ENCODE measurements around the gene TMEM108.
A peak's percentile ranks its signal among the peaks of the same experiment; 100 is the strongest.

TMEM108 gene

DNA sequence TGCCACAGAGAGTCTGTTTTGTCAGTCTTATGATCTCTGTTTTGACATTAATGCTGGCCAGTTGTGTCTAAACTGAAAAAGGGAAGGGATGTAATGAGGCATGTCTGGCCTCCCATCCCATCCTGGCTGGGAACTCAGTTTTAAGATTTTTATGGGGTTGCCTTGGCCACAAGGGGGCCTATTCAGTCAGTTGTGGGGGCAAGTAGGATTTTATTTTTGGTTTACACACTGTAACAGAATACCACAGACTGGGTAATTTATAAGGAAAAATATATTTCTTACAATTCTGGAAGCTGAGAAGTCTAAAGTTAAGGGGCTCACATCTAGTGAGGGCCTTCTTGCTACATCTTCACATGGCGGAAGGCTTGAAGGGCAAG is 129.8 kb downstream of the TMEM108 start:
- no peak for DNase-seq

- DNase-seq: no peak
Measured at GRCh38 chr3:133169331-133170068, 131.3 kb downstream of the TMEM108 start.

DNA sequence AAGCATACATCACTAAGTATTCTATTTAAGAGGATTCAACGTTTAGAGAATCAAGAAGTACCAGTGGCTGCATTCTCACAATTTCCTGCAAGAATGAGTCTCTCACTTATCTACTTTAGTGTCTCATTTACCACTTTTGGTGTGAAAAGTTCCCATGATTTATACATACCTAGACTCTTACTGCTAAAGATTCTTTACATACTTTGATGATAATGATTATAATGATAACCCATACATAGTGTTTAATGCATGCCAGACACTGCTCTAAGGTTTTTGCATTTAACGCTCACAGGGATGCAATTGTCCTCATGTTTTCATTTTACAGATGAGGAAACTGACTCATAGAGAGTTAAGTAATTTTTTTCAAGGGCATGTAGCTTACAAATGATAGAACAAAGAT is 133.6 kb downstream of the TMEM108 start:
- DNase-seq: no peak

DNA sequence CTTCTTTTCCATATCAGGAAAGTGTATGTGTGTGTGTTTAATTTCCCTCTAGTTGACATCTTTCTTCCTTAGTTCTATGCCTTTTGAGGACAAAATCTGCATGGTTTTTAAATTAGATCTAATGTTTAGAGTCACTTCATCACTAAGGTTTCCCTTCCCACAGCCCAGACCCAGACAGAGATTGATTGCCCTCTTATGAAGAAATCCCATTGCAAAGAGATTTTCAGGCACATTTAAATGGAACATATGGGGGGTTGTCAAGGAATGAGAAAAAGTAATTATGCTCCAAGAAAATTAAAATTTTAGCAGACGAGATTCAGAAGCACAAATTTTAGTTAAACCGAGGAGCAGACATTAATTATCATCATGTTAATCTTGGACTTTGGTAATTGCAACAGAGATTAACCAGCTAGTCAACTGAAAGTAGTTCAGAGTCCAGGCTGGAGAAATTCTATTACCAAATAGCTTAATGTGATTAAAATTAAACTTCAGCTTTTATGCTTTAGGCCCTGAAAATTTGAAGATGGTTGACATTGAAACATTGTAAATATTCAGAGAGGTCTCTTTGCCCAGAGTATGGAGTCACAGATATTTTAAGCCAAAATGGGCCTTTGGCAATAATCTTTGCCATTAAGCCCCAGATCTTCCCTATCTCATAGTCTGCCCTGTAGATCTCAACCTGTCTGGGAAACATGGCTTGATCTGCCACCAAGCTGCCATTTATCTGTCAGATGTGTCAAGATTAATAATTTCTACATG is 143.4 kb downstream of the TMEM108 start:
- DNase-seq: no peak

DNA sequence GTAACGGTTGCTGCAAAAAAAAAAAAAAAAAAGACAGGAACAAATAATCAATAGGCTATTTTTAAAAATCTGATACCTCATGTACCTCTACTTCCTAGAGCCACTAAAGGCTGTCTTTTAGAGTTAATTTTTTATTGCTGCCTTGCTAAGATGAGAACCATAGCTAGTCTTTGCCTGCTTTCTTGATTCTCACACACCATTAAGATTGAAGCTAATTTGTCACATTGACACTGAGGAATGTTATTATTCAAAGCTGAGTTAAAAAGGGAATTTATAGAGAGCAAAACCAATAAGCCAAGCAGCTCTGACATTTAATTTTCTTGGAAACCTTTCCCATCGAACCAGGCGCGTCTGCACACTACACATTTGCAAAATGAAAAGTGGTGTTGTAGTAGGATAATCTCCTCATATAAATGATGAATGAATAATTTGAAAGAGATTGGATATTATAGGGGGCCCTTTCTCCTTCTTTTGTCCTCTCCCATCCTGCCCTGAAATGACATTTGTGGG is 149.7 kb downstream of the TMEM108 start:
- DNase-seq: no peak

GRCh38 chr3:133188996-133189395 is 150.8 kb downstream of the TMEM108 start:
- no peak for DNase-seq

DNA sequence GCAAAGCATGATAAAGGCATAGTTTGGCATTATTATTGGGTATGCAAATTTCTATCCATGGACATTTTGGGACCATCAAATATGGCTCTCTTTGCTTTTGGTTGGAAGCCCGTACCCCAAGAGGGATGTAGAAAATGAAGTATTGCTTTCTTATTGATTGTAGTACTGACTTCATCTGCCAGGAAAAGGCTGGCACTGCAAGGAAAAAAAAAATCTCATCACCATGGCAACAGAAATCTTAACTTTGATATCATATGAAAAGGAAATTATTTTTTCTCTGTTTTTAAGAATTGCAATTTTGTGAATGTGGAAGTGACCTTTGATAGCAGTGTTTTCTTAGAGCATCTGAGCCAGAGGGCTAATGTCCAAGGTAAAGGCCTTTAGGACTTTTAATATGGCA is 151.7 kb downstream of the TMEM108 start:
- DNase-seq: no peak

DNA sequence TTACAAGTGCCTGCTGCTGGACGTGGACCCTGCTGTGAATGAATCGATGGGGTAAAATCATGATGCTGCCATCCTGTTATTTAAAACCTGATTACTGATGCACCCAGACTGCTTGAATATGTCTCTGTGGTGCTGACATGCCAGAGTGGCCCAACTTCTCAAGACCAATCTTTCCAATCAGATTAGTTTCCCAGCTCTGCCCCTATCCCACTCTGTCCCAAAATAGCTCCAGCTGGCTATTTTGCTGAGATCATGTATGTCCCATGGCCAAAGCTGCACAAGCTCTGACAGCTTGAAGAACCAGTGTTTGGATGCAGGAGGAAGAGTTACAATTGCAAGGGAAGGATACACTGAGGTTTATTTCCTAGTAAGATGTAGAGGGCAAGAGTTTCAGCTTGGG is 153.6 kb downstream of the TMEM108 start:
- no peak for DNase-seq

DNA sequence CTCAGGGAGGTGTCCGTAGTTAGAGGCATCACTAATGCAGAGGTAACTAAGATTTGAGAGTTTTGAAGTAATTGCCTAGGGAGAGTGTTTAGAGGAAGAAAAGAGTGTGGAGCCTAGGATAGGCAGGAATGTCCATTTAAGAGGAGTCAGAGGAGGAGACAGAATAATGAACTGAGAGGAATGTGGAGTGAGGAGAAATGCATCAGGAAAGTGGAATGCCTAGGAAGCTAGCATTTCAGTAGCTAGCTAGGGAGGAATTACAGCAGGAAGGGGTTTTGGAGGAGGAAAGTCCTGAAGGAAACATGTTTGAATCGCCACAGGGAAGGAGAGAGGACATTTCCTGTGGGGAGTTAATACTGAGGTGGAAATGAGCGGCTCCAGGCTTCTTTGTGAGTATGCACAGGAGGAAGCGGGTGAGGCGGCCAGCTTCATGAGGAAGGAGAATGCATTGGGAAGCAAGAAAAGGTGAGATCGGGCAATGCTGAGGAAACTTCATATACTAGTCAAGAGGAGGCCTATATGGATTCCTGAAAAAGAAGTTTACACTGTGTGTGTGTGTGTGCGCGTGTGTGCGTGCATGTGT is 154.3 kb downstream of the TMEM108 start:
- no peak for DNase-seq

- no peak for DNase-seq
Measured at GRCh38 chr3:133192967-133193366, 154.8 kb downstream of the TMEM108 start.

DNA sequence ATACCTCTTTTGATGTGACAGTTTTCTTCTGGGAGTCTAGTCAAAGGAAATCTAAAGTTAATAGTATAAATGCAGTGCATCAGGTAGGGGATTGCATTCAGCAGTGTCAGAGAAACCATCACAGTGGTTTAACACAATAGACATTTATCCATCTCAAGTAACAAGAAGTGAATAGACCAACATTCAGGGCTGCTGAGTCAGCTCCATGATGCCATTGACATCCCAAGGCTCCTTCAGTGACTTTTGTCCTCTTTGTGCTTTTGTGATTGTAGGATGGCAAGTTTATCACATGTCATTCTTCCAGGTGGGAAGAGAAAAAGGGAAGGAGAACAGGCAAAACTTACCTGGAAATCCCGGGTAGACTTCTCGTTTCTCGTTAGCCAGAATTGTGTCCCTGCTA is 158.3 kb downstream of the TMEM108 start:
- no peak for DNase-seq

DNA sequence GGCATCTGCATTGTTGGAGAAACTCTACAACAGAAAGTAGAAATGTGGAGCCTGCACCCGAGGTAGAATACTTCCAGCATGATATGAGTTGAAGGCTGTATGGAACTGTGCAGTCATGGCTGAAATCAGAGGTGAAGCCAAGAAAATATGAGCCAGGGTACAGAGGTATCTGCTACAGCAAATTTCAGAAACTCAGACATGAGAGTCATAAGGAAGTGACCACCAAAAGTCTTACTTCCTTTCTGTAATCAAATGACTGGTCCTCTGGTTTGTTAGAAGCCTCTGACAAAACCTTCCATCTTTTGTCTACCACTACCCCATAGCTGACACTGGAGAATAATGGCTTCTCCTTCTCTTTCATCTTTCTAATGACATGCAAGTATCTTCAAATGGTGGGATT is 159.4 kb downstream of the TMEM108 start:
- DNase-seq: no peak

GRCh38 chr3:133206921-133207320 is 168.7 kb downstream of the TMEM108 start:
- DNase-seq: no peak

GRCh38 chr3:133208184-133208583 is 170.0 kb downstream of the TMEM108 start:
- DNase-seq: no peak

- DNase-seq: peak in 1 of 2 donors; percentile 2
Measured at GRCh38 chr3:133209871-133210550, 171.8 kb downstream of the TMEM108 start.

DNA sequence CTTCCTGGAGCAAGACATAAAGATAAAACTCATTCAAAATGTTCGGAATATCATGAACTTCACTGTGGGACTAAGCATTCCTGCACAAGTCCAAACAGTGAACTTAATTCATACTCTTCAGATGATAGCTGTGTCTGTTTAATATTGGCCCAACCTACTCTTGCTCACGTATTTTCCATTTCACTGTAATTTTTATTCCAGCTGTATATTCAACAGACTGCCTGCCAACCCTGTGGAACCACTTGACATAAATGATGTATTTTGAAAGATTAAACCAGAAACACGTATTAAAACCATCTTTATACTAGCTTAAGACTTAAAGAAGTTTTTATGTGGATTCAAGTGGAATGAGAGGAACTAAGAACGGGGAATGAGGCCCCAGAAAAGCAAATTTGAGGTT is 172.5 kb downstream of the TMEM108 start:
- no peak for DNase-seq

- DNase-seq: no peak
Measured at GRCh38 chr3:133211449-133211848, 173.3 kb downstream of the TMEM108 start.

DNA sequence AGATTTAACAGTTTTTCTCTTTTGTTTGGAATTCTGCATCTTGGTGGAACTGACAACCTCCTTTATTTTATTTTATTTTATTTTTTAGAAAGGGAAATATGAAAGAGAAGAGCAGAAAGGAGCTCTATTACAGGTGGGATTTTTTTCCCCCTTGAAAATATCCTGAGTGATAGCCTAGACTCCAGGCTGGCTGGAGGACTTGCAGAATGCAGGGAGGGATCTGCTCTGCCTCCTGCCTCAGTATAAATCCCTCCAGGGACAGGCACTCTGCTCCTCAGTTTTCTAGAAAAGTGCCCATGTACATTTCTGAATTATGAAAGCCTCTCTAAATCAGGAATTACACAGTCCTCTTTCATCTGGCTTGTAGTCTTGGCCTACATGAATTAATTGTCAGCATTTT is 173.7 kb downstream of the TMEM108 start:
- DNase-seq: no peak

DNA sequence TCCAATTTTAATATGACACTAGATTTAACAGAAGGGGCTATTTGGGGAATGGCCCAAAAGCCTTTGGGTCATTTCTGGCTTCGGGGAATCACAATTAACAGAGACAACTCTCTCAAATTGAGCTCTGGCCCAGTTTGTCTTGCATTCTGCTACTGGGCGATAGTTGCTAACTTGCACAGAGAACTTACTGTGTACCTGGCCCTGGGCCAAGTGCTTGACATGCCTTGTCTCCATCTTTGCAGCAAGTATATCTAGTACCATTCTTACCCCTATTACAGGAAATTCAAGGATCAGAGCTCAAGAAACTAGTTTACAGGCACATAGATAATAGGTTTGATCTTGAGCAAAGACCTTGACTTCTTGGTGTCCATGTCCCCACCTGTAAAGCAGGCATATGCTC is 175.7 kb downstream of the TMEM108 start:
- no peak for DNase-seq

DNA sequence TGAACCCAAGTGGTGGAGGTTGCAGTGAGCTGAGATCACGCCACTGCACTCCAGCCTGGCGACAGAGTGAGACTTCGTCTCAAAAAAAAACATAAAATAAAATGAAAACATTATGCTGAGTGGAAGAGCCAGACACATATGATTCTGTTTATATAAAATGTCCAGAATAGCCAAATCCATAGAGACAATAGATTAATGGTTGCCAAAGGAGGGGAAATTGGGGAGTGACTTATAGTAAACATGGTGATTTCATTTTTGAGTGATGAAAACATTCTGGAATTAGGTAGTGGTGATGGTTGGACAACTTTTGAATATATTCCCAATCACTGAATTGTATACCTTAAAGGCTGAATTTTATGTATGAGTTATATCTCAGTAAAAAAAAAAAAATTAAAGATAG is 189.6 kb downstream of the TMEM108 start:
- no peak for DNase-seq

DNA sequence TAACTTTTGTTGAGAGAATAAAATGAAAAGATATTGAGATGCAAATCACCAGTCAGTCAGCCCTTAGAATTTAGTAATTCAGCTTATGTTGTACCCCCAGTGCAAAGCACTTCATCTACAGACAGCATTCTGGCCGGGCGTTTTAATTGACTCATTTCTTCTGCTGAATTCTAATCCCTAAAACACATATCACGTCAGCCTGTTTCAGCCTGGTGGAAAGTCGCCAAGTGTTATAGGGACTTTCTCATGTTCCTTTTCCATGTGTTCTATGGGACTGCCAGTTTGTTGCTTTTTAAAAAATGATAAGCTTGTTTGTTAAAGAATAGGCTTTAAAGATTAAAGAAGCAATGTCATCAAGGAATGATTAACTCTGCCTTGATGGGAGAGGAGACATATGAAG is 192.0 kb downstream of the TMEM108 start:
- DNase-seq: no peak

DNA sequence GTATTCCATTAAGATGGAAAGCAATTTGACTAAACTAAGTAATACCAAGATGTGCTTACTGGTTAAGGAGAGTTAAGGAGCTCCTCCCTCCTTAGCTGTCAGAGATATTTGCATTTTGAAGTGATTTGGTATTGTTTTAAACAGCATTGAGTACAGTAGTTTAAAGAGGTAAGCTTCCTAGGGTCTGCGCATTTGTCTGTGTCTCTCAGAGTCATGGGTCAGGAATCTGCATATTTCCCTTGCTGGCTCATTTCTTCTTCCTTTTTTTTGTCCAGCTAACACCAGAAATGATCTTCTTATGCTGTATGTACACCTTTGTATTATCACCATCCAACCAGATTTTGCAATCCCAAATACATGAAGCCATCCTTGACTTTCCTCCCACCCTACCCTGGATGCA is 198.7 kb downstream of the TMEM108 start:
- no peak for DNase-seq

DNA sequence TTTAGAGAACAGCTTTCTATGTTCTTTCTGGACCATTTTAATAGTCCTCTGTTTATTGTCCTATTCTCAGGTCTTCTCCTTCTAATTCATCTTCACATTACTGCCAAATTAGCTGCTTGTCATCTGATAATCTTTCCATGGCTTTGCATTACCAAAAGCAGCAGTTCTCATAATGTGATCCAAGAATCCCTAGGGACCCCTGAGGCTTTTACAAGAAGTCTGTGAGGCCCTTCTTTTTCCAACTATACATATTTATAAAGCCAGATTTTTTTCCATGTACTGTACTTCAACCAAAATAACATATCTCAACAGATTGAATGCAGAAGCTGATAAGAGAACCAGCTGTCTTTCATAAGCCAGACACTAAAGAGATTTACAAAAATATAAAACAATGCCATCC is 199.2 kb downstream of the TMEM108 start:
- no peak for DNase-seq

DNA sequence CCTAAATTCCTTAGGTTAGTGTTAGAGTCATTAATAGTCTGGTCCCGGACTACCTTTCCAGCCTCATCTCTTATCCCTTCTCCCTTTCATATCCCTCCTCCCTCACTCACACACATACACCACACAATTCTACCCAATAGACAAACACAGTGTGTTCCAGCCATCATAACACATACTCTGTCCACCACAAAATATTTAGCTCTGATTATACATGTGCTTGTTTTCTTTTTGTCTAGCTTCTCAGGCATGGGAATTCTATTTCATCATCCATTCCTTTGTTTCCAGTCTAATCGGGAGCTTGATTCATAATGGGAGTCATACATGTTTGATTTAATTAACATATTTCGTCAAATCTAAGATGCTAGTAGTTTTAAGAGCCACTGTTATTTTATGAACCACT is 199.8 kb downstream of the TMEM108 start:
- no peak for DNase-seq

All from stimulated activated CD4-positive, alpha-beta T cell treated with anti-CD3 and anti-CD28 coated beads, Interleukin-2, amount 100 ng/mL, for 48 hours (primary cell).